NB4 (cell line): ENCODE measurements around the gene PDE4D.

Experiments
- DNase-seq: peaks from one replicate; pipeline ENCODE4 v3.0.0; 2010; ENCODE audit warnings: low read depth
- H3K4me3 ChIP-seq: one replicate; pipeline ENCODE4 v1.5.1; 2011; ENCODE audit warnings: mild to moderate bottlenecking, low read depth, low read length, moderate library complexity
- MAX ChIP-seq: IDR thresholded peaks from 2 replicates; pipeline ENCODE4 v1.6.1; 2011; ENCODE audit warnings: low read depth, low read length
- MYC ChIP-seq: IDR thresholded peaks from 2 replicates; pipeline ENCODE4 v1.6.1; 2011; ENCODE audit warnings: low read depth, low read length
- POLR2A ChIP-seq: IDR thresholded peaks from 2 replicates; pipeline ENCODE4 v1.6.1; 2011; ENCODE audit warnings: mild to moderate bottlenecking; ENCODE audit not compliant: insufficient read length; ENCODE audit errors: extremely low read depth
- TF ChIP-seq, protein P1 (sequence below): IDR thresholded peaks from one replicate; pipeline ENCODE4 v1.5.1; 2012; ENCODE audit warnings: low read depth, low read length

Gene PDE4D

DNA sequence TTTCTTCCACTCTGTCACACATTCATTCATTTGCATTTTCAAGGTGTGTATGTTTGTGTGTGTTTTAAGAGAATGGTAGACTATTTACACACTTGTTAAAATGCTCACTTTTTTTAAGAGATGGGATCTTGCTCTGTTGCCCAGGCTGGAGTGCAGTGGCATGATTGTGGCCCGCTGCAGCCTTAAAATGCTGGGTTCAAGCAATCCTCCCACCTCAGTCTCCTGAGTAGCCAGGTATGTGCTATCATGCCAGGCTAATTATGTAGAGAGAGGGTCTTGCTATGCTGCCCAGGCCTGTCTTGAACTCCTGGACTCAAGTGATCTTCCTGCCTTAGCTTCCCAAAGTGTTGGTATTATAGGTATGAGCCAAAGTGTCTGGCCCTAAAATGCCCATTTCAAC is 173.5 kb downstream of the PDE4D start:
- H3K4me3 ChIP-seq, result no peak overlapping the region
- DNase-seq, result no peak
- TF ChIP-seq MAX (no peak), POLR2A (no peak), MYC (no peak)
- TF ChIP-seq, protein P1, sequence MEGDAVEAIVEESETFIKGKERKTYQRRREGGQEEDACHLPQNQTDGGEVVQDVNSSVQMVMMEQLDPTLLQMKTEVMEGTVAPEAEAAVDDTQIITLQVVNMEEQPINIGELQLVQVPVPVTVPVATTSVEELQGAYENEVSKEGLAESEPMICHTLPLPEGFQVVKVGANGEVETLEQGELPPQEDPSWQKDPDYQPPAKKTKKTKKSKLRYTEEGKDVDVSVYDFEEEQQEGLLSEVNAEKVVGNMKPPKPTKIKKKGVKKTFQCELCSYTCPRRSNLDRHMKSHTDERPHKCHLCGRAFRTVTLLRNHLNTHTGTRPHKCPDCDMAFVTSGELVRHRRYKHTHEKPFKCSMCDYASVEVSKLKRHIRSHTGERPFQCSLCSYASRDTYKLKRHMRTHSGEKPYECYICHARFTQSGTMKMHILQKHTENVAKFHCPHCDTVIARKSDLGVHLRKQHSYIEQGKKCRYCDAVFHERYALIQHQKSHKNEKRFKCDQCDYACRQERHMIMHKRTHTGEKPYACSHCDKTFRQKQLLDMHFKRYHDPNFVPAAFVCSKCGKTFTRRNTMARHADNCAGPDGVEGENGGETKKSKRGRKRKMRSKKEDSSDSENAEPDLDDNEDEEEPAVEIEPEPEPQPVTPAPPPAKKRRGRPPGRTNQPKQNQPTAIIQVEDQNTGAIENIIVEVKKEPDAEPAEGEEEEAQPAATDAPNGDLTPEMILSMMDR, result no peak

DNA sequence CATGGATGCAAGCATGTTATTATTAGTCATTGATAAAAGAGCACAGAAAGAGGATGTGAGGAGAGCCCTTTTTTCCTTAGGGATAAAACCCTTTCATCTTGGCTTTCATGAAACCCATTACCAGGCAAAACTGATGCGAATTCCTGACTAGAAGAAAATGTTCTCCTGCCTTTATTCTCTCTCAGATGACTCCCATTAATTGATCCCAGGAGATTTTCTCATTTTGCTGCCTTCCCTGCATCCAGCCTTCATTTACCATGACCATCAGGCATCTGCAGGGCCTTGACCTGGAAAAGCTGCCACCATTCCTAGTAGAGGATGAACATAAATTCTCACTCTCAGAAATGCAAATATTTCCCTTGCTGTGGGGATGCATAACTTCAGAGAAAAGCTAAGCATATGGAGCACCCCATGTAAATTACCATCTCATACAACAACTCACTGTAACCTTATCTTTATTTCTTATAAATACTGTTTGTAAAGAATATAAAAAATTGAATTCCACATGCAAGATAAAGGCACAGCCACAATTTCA is 176.5 kb downstream of the PDE4D start:
- TF ChIP-seq, protein P1, result no peak
- TF ChIP-seq MYC (no peak), MAX (no peak), POLR2A (no peak)
- DNase-seq, result no peak
- H3K4me3 ChIP-seq, result no peak overlapping the region

DNA sequence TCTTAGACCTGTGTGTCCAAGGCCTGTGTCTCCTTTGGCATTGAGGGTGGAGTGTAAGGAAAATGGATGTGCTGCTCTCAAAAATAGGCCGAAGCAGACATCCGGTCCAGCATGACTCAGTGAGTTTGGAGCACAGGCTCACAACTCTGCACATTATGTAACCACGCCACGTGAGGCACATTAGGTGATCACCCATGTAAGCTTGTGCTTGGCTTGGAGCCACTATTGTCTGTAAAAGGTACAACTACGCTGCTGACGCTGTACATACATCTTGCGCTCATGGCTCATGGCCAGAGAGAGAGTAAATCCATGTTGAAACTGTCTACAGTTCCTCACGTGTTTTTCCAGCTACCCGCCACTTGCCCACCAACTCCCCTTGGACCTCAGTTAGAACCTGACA is 177.5 kb downstream of the PDE4D start:
- TF ChIP-seq, protein P1, result no peak
- TF ChIP-seq POLR2A (no peak), MAX (no peak), MYC (no peak)
- DNase-seq, result no peak
- H3K4me3 ChIP-seq, result no peak overlapping the region

- DNase-seq, result no peak
- TF ChIP-seq, protein P1, result no peak
- TF ChIP-seq MAX (no peak), MYC (no peak), POLR2A (no peak)
- H3K4me3 ChIP-seq, result no peak overlapping the region
Observed at GRCh38 chr5:59715228-59715627, 178.3 kb downstream of the PDE4D start.

GRCh38 chr5:59713498-59713844 is 180.1 kb downstream of the PDE4D start:
- H3K4me3 ChIP-seq, result no peak overlapping the region
- DNase-seq, result no peak
- TF ChIP-seq MAX (no peak), MYC (no peak), POLR2A (no peak)
- TF ChIP-seq, protein P1, result no peak
